Stimulated activated CD8-positive, alpha-beta memory T cell treated with anti-CD3 and anti-CD28 coated beads, Interleukin-2, amount 100 ng/mL, for 1 hour (primary cell): Measurements from ENCODE around the gene SMAD4.
A peak's percentile ranks its signal among the peaks of the same experiment; 100 is the strongest.

Experiments used
- DNase-seq, 2 donors: peaks; one replicate each; pipeline ENCODE4 v3.0.0-alpha.2; 2020; ENCODE audit warnings: low read depth in 2 of 2

The SMAD4 gene

DNA sequence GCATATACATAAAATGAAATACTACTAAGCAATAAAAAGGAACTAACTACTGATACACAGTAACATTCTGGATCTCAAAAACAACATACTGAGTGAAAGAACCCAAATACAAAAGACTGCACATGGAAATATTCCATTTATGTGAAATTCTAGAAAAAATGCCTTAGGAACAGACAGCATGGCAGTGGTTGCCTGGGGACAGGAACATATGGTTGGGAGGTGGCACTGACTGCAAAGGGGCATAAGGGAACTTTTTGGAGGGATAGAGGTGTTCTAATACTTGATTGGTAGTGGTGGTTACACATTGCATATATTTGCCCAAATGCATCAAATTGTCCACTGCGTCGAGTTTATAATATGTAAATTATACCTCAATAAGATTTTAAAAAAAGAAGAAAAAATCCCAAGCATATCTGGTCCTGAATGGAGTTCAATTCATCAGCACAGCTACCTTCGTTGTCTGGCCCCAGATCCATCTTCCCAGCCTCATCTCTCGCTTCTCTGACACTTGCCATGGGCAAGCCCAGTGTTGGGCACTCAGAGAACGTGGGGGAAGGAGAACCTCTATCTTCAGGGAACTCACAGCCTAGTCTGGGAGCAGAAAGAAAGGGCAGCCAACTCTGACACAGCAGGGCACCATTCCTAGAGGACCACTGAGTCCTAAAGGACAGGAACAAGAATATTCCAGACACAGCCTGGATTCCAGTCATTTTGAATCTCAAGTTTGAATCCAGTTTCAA, 8.6 kb upstream of the SMAD4 start:
- DNase-seq, result no peak

- no peak for DNase-seq
These were observed 4.5 kb upstream of the SMAD4 start for GRCh38 chr18:51025512-51025911.

DNA sequence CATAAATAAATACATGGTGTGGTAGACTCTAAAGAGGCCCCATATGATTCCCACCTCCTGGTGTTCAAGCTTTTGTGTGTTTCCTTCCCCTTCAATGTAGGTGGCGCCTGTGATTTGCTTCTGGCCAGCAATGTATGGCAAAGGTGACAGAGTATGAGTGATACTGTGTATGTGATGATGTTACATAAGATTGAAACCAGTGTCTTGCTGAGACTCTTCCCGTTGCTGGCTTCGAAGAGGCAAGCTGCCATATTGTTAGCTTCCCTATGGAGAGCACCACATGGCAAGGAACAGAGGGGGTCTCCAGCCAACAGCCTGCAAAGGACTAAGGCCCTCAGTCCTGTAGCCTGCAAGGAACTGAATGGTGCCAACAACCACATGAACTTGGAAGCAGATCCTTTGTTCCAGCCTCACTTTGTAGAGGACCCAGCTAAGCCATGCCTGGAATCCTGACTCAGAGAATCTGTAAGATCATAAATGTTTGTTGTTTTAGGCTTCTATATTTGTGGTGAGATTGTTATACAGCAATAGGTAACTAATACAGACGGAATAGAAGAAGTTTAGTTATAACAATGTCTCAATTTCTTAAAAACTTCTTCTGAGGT, 1.7 kb upstream of the SMAD4 start:
- DNase-seq, result no peak

GRCh38 chr18:51029378-51029693, 677 bp upstream of the SMAD4 start:
- DNase-seq, result no peak

DNA sequence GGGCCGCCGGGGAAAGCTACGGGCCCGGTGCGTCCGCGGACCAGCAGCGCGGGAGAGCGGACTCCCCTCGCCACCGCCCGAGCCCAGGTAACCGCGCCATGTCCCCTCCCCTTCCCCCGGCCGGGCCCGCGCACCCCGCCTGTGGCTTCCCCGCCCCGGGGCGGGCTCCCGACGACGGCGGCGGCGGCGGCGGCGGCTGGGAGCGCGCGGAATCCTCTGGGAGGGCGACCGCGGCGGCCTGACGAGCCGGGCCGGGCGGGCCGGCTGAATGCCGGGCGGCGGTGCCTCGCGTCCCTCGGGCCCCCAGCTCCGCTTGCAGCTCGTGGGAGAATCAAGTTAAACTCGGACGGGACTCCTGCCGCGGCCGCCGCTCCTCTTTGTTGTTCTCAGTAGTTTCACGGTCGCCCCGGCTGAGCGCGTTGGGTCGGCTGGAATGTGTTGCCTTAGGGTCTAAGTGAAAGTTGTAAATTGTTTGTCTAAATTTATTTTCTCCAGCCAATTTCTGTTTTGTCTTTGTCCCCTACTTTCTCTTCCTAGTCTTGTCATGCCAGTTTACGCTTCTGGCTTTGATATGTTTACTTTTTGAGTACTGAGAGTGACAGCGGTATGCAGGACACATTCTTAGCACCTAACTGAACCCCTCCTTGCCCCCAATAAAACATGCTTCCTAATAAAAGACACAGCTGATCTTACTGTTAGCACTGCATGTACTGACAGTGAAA, 685 bp downstream of the SMAD4 start:
- DNase-seq, result peak; percentile 13 to 45

DNA sequence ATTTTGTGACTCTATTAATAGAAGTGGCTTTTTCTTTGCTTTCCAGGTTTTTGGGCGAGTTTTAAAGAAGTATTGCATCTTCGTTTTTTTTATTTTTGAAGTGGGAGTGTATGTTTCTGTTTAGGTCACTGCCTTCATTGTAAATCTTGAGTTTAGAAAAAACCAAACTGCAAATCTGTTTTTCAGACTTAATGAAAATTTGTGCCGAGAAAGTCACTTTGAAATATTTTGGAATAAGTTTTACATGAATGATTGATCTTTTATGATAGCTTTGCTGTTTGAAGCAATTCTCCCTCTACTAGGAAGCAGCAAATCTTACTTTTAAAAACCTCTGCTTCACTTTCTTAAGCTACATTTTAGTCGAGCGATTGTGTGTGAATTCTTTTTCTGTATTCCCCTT, 2.2 kb downstream of the SMAD4 start:
- no peak for DNase-seq

DNA sequence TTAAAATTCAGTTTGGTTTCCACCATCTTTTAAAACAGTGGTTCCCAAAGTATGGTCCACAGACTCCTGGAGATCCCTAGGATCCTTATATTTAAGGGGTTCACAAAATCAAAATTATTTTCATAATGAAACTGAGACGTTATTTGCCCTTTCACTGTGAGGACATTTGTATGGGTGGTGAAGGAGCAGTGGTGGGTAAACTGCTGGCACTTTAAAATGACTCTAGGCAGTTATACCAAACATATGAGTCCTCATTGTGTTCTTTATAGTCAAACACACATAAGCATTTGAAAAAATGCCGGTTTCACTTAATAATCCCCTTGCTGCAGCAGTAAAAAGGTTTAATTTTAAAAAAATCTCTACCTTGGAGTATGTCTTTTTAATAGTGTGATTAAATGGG, 7.2 kb downstream of the SMAD4 start:
- DNase-seq, result no peak

DNA sequence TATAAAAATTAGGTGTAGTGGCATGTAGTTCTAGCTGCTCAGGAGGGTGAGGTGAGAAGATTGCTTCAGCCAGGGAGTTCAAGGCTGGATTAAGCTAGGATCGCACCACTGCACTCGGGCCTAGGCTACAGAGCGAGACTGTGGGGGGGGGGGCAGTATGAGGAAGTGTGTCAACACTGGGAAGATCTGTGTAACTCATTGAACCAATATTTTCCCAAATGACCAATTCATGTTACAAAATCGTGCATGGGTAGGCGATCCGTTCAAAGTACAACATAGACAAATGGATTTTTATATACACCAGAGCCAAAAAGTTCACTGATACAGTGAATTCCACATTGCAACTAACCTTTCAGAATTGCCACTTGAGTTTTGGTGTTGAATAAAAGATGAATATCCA, 8.1 kb downstream of the SMAD4 start:
- DNase-seq, result no peak

DNA sequence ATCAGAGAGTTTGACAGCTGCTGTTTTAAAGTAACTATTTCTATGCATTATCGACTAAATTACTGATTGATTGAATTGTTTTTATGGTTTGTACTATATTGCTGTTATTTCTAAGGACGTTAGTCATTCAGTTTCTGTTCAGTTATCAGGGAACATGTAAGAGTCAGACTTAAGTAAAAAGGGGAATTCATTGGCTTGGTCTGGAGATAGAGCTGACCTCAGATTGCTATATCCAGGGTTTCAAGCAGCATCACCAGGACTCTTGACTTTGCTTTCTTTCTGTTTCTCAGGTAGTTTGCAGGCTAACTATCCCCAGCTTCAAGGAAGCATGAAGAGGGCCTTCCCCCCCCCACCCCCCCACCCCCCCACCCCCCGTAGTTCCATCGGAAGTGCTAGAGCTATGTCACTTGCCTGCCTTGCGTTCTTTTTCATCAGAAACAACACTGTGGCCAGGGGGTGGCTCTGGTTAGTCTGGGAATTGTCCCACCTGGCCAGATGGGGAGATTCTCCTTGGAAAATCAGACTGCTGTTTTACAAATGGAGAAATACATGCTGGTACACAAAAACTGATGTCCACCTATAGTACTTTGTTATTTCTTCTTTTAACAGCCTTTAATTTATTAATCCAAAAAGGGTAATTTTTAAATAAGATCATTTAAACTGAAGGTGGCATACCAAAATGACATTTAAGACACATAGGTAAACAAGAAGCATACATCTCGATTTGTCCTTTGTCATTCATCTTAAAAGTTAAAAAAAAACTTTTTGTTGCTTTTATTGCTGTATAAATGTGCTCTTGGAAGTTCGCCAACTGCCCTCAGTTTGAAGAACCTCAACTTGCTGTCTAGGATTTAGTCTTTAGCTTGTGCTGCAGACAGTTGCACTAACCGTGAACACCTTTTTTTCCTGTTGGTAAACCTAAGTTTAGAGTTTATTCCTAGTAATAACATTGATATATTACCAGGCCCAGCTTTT, 9.4 kb downstream of the SMAD4 start:
- no peak for DNase-seq

GRCh38 chr18:51041677-51042352, 11.8 kb downstream of the SMAD4 start:
- DNase-seq, result no peak

GRCh38 chr18:51044928-51045585, 15.0 kb downstream of the SMAD4 start:
- DNase-seq, result no peak

DNA sequence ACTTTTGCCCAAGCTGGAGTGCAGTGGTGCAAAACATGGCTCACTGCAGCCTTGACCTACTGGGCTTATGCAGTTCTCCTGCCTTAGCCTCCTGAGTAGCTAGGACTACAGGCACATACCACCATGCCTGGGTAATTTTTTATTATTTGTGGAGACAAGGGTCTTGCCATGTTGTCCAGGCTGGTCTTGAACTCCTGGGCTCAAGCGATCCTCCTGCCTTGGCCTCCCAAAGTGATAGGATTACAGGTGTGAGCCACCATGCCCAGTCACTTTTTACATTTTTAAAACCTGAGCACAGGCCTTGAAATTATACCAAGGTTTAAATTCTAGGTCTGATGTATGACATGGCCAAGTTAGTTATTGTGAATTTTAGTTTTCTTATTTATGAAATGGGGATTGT, 18.2 kb downstream of the SMAD4 start:
- no peak for DNase-seq

GRCh38 chr18:51049137-51049536, 19.1 kb downstream of the SMAD4 start:
- no peak for DNase-seq

GRCh38 chr18:51051105-51051712, 21.2 kb downstream of the SMAD4 start:
- DNase-seq, result no peak

GRCh38 chr18:51053814-51054213, 23.8 kb downstream of the SMAD4 start:
- DNase-seq, result no peak

GRCh38 chr18:51054764-51055163, 24.8 kb downstream of the SMAD4 start:
- no peak for DNase-seq

- no peak for DNase-seq
These were observed 30.0 kb downstream of the SMAD4 start for GRCh38 chr18:51059969-51060368.

DNA sequence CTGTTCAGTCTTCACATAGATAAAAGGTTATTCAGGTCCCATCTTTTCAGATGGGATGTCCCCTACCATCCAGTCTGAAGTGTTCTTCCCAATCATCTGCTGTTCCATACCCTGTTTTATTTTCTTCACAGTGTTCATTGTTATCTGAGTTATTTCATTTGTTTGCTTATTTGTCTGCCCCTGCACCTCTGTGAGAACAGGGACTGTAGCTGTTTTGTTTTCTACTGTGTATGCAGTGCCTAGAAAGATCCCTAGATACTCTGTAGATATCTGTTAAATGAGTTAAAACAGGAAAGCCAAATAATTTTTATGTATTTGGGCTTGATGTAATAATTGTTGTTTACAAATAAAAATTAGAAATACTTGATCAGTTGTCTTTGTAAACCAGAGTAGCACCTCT, 34.2 kb downstream of the SMAD4 start:
- DNase-seq, result no peak

- no peak for DNase-seq
These were observed 36.3 kb downstream of the SMAD4 start for GRCh38 chr18:51066273-51066672.

DNA sequence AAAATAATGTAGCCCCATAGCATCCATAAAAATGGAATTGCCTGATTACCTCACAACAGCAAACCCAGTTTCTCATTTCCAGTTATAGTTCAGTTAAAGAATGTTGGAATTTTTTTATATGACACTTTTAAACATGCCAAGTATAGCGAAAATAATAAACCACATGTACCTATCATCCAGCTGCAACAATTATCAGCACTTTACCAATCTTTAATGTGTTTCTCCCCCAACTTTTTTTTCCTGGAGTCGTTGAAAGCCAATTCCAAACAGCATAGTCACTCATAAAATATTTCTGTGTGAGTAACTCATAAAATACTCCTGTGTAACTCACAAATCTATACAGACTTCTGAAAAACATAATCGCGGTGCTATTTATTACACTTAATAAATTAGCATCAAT, 38.1 kb downstream of the SMAD4 start:
- no peak for DNase-seq

DNA sequence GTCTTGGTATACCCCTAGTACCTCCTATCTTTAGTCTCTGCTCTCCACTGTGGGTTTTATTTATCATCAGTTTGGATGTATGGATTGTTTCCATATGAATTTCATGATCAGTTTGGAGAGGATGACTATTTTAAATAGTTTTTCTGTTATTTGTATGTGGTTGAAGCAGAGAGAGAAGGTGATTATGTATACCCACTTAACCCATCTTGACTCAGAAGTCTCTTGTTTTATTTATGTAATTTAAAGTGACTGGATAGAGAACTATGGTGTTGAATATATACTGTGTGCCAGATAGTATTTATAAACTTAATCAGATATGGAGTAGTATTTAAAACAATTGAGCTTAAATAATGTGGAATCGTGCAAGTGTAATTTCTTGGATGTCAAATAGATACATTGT, 39.9 kb downstream of the SMAD4 start:
- DNase-seq, result no peak
